WERI-Rb-1 (cell line): ENCODE data around the gene PCYT2.

Experiments used
- DNase-seq: peaks from one replicate; pipeline ENCODE4 v3.0.0-alpha.2; 2020
- H3K27ac ChIP-seq: fragments of 250-450 bp; sonication (Bioruptor Pico); 2 replicates; pipeline ENCODE4 v1.5.1; 2020; ENCODE audit warnings: mild to moderate bottlenecking, moderate library complexity
- H3K27me3 ChIP-seq: fragments of 250-450 bp; sonication (Bioruptor Pico); 2 replicates; pipeline ENCODE4 v1.5.1; 2021; ENCODE audit warnings: mild to moderate bottlenecking, low read depth, moderate library complexity; ENCODE audit not compliant: insufficient read depth, severe bottlenecking
- H3K36me3 ChIP-seq: fragments of 250-450 bp; sonication (Bioruptor Pico); 2 replicates; pipeline ENCODE4 v1.5.1; 2020; ENCODE audit warnings: mild to moderate bottlenecking, moderate library complexity
- H3K4me3 ChIP-seq: 2 replicates; pipeline ENCODE4 v1.5.1; 2011; ENCODE audit warnings: low read depth, mild to moderate bottlenecking, control low read depth, low read length
- H3K9me3 ChIP-seq: fragments of 250-450 bp; sonication (Bioruptor Pico); 2 replicates; pipeline ENCODE4 v1.5.1; 2021; ENCODE audit warnings: mild to moderate bottlenecking, moderate library complexity; ENCODE audit not compliant: severe bottlenecking
- CTCF ChIP-seq: IDR thresholded peaks from 2 replicates; pipeline ENCODE4 v1.5.1; 2011; ENCODE audit warnings: low read depth, mild to moderate bottlenecking, control low read depth, inconsistent platforms, low read length

The PCYT2 gene

GRCh38 chr17:81944858-81945257 is 33.7 kb upstream of the PCYT2 start:
- peaks cover 4% of the 10 kb centered on the region for H3K9me3 ChIP-seq
- H3K4me3 ChIP-seq, result no peak overlapping the region
- no peak for TF ChIP-seq CTCF
- no peak overlapping the region for H3K27ac ChIP-seq
- peaks cover 1% of the 10 kb centered on the region; the same call in 1 of the 2 replicates for H3K36me3 ChIP-seq
- DNase-seq, result no peak
- no peaks in the 10 kb centered on the region for H3K27me3 ChIP-seq

DNA sequence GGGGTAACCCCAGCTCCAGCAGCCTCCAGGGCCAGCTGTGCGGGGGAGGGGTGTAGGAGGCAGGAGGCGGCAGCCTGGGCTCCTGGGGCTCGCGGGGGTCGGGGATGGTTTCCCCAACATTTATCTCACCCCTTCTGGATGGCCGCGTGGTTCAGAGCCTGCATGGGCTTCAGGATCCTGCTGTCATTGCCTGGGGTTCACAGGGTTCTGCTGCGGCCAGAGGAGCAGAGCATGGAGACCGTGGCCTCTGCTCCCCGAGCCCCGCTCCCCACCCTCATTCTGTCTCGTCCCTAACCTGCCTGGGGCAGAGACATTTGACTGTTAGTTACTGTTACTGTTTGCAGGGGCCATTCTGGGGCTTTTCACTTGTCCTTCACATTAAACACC is 31.0 kb upstream of the PCYT2 start:
- Histone ChIP-seq H3K27ac (no peak overlapping the region), H3K36me3 (no peaks in the 10 kb centered on the region), H3K9me3 (peaks cover 4% of the 10 kb centered on the region), H3K4me3 (peak overlapping the region; percentile 3; the same call in 1 of the 2 replicates), H3K27me3 (no peaks in the 10 kb centered on the region)
- TF ChIP-seq CTCF, result no peak
- DNase-seq, result no peak

GRCh38 chr17:81941484-81942166 is 30.4 kb upstream of the PCYT2 start:
- peak; percentile 67 for DNase-seq
- H3K9me3 ChIP-seq, result peaks cover 4% of the 10 kb centered on the region
- H3K4me3 ChIP-seq, result peak overlapping the region; percentile 3; the same call in 1 of the 2 replicates
- TF ChIP-seq CTCF, result no peak
- H3K27ac ChIP-seq, result no peak overlapping the region
- no peaks in the 10 kb centered on the region for H3K27me3 ChIP-seq
- H3K36me3 ChIP-seq, result no peaks in the 10 kb centered on the region; the same call in 1 of the 2 replicates

DNA sequence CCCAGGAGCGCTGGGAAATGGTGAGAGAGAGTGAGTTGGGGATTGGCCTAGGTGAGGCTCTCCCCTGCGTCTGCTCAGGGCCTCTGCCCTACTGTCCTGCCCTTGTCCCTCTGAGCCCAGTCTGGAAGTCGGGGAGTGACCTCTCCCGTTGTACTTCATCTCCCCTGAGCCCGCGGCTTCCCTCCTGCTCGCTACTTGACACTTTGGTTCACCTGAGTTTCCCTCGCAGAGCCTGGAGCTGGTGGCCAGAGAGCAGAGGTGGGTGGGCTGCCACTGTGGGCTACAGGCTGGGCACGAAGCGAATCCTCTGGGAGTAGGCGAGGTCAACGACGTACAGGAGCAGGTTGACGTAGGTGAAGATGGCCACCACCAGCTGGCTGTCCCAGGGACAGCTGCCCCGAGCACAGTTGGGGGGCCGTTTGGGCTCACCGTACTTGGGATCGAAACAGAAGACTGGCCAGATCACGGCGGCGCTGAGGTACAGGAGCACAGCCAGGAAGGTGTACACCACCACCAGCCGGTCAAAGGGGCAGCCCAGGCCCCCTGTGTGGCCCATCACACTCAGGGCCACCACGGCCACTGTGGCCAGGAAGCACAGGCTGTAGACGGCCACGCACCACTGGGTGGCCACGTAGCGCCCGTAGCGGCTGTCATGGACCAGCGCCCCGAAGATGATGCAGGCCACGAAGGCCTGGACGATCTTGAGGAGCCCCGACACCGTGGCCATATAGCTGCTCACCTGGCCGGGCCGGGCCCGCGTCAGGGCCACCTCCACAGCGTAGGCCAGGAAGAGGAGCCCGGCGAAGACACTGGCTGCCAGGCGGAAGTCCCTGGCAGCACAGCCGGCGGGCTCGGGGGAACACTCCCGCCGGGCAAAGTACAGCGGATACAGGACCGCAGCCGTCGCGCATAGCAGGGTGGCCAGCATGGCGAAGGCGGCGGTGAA is 29.6 kb upstream of the PCYT2 start:
- Histone ChIP-seq H3K27ac (no peak overlapping the region; the same call in 1 of the 2 replicates), H3K9me3 (peaks cover 4% of the 10 kb centered on the region), H3K27me3 (no peaks in the 10 kb centered on the region), H3K4me3 (no peak overlapping the region), H3K36me3 (peaks cover 2% of the 10 kb centered on the region)
- TF ChIP-seq CTCF, result no peak
- DNase-seq, result peak; percentile 16

GRCh38 chr17:81939881-81940385 is 28.7 kb upstream of the PCYT2 start:
- Histone ChIP-seq H3K27me3 (no peaks in the 10 kb centered on the region), H3K27ac (no peak overlapping the region), H3K4me3 (no peak overlapping the region), H3K36me3 (peaks cover 11% of the 10 kb centered on the region), H3K9me3 (peaks cover 4% of the 10 kb centered on the region)
- no peak for TF ChIP-seq CTCF
- no peak for DNase-seq
